ENCODE measurements around the gene VSIG4. TPM values are rescaled to one million over a fixed set of nuclear protein-coding genes. Genes with fewer than 3 reads are reported as not detected.

Gene VSIG4, protein sequence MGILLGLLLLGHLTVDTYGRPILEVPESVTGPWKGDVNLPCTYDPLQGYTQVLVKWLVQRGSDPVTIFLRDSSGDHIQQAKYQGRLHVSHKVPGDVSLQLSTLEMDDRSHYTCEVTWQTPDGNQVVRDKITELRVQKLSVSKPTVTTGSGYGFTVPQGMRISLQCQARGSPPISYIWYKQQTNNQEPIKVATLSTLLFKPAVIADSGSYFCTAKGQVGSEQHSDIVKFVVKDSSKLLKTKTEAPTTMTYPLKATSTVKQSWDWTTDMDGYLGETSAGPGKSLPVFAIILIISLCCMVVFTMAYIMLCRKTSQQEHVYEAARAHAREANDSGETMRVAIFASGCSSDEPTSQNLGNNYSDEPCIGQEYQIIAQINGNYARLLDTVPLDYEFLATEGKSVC
- total RNA-seq (ENCODE audit: low replicate concordance) = not detected in 2 replicates

DNA sequence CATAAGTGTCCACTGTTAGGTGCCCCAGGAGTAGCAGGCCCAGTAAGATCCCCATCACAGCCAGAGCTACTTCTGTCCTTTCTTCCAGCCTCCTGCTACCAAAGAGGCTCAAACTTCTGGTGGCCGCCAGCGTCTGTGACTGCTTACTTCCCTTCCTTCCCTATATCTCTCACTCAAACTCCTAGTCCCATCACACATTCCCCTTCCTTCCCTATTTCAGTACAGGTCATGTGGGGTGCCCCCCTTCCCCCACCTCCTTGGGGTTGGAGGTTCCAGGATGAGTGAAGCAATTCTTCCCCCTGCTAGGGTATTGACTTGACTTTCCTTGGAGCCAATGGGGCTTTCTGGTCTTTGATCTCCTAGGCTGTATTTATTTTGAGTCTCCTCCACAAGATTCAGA lies at the start of gene VSIG4:
Gene VSIG4 (minus strand): TSS at position 137 of the 400 bp plus-strand sequence. CDS start 82 bp downstream, at position 55.

Other genes with a start within 250 kb of the VSIG4 start
- gene HEPH, start 124.2 kb upstream of the VSIG4 start, total RNA-seq (ENCODE audit: low replicate concordance) = 62.4 and 99.5 TPM in 2 replicates